GM12873 (cell line): Measurements from ENCODE around the gene SF3B4.

Source experiments
- CTCF ChIP-seq: IDR thresholded peaks from 2 replicates; pipeline ENCODE4 v1.5.1; 2012; ENCODE audit warnings: low read depth, mild to moderate bottlenecking, moderate library complexity, low read length, control low read depth; ENCODE audit not compliant: insufficient read depth; ENCODE audit errors: missing control alignments

Gene SF3B4

GRCh38 chr1:149927563-149928400 is at the start of gene SF3B4:
SF3B4 (minus strand) TSS chr1:149927803; CDS start chr1:149927759, 44 bp downstream.
- TF ChIP-seq CTCF = peak; percentile 2

GRCh38 chr1:149977345-149977744 is 49.7 kb upstream of the SF3B4 start:
- TF ChIP-seq CTCF = no peak

GRCh38 chr1:149972547-149972946 is 44.9 kb upstream of the SF3B4 start:
- TF ChIP-seq CTCF = no peak

GRCh38 chr1:149967646-149968045 is 40.0 kb upstream of the SF3B4 start:
- no peak for TF ChIP-seq CTCF

GRCh38 chr1:149967041-149967440 is 39.4 kb upstream of the SF3B4 start:
- TF ChIP-seq CTCF = no peak

GRCh38 chr1:149966405-149966804 is 38.8 kb upstream of the SF3B4 start:
- no peak for TF ChIP-seq CTCF

GRCh38 chr1:149965440-149965839 is 37.8 kb upstream of the SF3B4 start:
- TF ChIP-seq CTCF = no peak
